Calu3 (cell line): ENCODE results near the gene GUCY2C. TPM values are rescaled to one million over a fixed set of nuclear protein-coding genes. Genes with fewer than 3 reads are reported as not detected.
A peak's percentile ranks its signal among the peaks of the same experiment; 100 is the strongest.

ENCODE experiments used
- BruUV-seq: library from RNA; stranded (reverse); fragments of 400-500 nt; replicated peaks from 2 replicates; lab custom pipeline; 2021; lab: Mats Ljungman, UMichigan
- CTCF ChIA-PET: fragments of 300-600 bp; sonication (Branson Sonifier 250); formaldehyde crosslinking; loops from one replicate; lab custom pipeline; 2022; ENCODE audit warnings: antibody characterized with exemption; lab: Charles Lee
- DNase-seq: peaks from one replicate; pipeline ENCODE4 v3.0.0; 2022
- H3K27ac Mint-ChIP-seq: one replicate; pipeline ENCODE4 v1.8.0; 2022; ENCODE audit warnings: mixed read lengths; ENCODE audit not compliant: unreplicated experiment
- H3K27me3 Mint-ChIP-seq: one replicate; pipeline ENCODE4 v1.8.0; 2022; ENCODE audit warnings: mixed read lengths; ENCODE audit not compliant: unreplicated experiment
- H3K36me3 Mint-ChIP-seq: one replicate; pipeline ENCODE4 v1.8.0; 2022; ENCODE audit warnings: mild to moderate bottlenecking, moderate library complexity, mixed read lengths; ENCODE audit not compliant: insufficient read depth, unreplicated experiment
- H3K4me1 Mint-ChIP-seq: one replicate; pipeline ENCODE4 v1.8.0; 2022; ENCODE audit warnings: mild to moderate bottlenecking, low read depth, mixed read lengths; ENCODE audit not compliant: unreplicated experiment
- H3K4me3 Mint-ChIP-seq: one replicate; pipeline ENCODE4 v1.8.0; 2022; ENCODE audit warnings: mild to moderate bottlenecking, low read depth, moderate library complexity, mixed read lengths; ENCODE audit not compliant: unreplicated experiment
- H3K9me3 Mint-ChIP-seq: one replicate; pipeline ENCODE4 v1.8.0; 2022; ENCODE audit warnings: low read depth, mixed read lengths; ENCODE audit not compliant: unreplicated experiment
- intact Hi-C: fragments of 100-400 bp; cut with micrococcal nuclease; formaldehyde crosslinking; loops from one replicate; pipeline ENCODE4 v1.10.0; 2022; ENCODE audit not compliant: unreplicated experiment
- total RNA-seq: library from RNA; stranded (reverse); gene quantifications from 2 replicates; pipeline ENCODE4 v1.2.3, GENCODE V29; 2022
- TF ChIP-seq, protein P1 (sequence below): fragments of 200-600 bp; IDR thresholded peaks from one replicate; pipeline ENCODE4 v1.8.0; 2022; ENCODE audit warnings: antibody characterized with exemption; ENCODE audit not compliant: unreplicated experiment

The GUCY2C gene
- total RNA-seq, 1 experiment from 2014 or later, result not detected

DNA sequence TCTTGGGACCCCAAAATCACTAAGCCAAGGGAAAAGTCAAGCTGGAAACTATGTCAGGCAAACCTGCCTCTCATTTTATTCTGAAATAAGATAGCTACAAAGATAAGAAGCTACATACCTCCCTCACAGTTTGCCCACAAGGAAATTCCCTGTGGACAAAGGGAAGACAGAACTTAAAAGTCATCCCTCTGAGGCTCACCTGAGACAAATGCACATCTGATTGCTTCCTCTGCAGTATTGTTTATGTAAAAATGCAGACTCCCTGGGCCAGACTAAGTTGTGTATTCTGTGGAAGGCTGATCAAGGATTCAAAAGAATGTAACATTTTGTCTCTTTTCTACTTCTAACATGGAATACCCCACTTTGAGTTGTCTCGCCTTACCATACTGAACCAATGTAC, 126.2 kb downstream of the GUCY2C start:
- intact Hi-C loops, result loop anchor here (5.0 kb wide), 1 partner anchor 47 kb away; no protein-coding TSS in a partner anchor

DNA sequence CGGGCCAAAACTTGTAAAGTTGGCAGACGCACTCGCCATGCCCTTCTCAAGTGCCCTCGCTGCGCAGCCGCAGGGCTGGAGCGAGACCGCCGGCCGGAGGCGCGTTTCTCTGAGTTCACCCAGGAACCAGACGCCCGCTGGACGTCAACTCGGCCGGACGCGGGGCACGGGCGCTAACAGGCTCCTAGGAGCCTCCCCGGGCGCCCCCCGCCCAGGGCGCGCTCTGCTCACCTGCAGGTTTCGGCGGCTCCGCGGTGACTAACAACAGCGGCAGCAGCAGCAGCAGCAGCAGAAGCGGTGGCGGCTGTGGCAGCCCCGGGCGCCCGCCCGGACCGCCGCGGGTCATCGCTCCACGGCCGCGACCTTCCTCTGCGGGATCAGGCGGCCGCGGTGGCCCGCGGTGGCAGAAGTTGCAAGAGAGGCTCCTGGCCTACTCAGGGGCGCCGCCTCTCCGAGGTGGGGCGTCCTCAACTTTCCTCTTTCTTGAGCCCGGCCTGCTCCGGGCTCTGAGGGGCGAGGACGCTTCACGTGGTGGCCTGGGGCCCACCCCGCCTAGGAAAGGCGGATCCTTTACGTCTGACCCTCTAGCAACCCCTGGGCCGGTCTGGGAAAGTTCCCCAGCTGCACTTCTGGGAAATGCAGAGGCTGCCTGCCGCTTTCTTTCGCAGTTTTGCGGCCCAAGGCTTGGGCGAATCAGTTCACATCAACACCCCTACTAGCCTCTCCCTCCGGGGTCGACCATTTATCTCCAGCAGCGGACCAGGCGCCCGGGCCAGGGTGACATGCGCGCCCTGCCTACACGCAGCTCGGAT, 128.8 kb downstream of the GUCY2C start, which contains the start of gene PLBD1:
TSS of gene PLBD1 (minus strand) at position 533 of the 812 bp plus-strand sequence. CDS start at position 346, 187 bp downstream.
- Mint-ChIP-seq H3K36me3 (peaks cover 30% of the 10 kb centered on the region), H3K4me3 (peak within 1 kb of the TSS; percentile 95), H3K27ac (peak within 1 kb of the TSS; percentile 97), H3K9me3 (no peaks in the 10 kb centered on the region), H3K4me1 (peaks cover 37% of the 10 kb centered on the region), H3K27me3 (no peaks in the 10 kb centered on the region)
- TF ChIP-seq, protein P1, sequence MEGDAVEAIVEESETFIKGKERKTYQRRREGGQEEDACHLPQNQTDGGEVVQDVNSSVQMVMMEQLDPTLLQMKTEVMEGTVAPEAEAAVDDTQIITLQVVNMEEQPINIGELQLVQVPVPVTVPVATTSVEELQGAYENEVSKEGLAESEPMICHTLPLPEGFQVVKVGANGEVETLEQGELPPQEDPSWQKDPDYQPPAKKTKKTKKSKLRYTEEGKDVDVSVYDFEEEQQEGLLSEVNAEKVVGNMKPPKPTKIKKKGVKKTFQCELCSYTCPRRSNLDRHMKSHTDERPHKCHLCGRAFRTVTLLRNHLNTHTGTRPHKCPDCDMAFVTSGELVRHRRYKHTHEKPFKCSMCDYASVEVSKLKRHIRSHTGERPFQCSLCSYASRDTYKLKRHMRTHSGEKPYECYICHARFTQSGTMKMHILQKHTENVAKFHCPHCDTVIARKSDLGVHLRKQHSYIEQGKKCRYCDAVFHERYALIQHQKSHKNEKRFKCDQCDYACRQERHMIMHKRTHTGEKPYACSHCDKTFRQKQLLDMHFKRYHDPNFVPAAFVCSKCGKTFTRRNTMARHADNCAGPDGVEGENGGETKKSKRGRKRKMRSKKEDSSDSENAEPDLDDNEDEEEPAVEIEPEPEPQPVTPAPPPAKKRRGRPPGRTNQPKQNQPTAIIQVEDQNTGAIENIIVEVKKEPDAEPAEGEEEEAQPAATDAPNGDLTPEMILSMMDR, result no peak
- DNase-seq, result peak; percentile 69
- intact Hi-C loops, result loop anchor here (5.0 to 10.0 kb wide), 2 partner anchors 183 to 330 kb away; no protein-coding TSS in a partner anchor
- CTCF ChIA-PET, result interaction anchor here (1.0 to 1.8 kb wide), 3 partner anchors 52 to 202 kb away, joined by 3 to 5 read pairs (median 4); no protein-coding TSS in a partner anchor
- BruUV-seq, result no TSS peak

More for the DNA sequence above, 126.2 kb downstream of the GUCY2C start:
- DNase-seq, result no peak
- H3K27me3 Mint-ChIP-seq, result no peaks in the 10 kb centered on the region
- no peak overlapping the region for H3K4me3 Mint-ChIP-seq
- CTCF ChIA-PET, result no interaction called here
- H3K4me1 Mint-ChIP-seq, result peaks cover 18% of the 10 kb centered on the region
- BruUV-seq, result no TSS peak
- no peak overlapping the region for H3K27ac Mint-ChIP-seq
- TF ChIP-seq, protein P1, result no peak
- peaks cover 28% of the 10 kb centered on the region for H3K36me3 Mint-ChIP-seq
- H3K9me3 Mint-ChIP-seq, result no peaks in the 10 kb centered on the region

DNA sequence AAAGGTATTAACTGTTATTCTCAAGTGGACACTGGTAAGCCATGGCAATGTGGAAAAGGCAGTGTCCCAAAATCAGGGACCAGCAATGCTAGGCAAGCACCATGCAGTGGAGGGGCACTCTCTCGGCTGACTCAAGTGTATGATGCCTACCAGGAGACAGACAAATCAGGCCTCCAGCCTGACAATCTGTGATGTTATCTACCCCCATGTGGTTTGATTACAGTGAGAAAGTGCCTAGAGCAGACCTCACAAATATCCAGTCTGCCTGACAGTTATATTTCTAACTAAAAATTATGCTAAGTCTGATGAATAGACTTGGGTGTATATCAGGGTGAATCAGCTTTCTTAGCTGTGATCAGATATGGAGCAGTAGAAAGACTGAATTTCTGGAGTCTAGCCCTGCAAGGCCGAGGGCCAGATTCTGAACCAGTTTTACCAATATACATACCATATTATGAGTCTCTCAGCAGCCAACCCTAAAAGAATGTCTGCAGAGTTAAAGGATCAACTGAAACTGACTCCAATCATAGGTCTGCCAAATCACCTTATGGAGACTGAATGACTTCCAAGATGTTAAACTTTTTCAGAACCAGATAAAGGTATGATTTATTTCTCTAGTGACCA, 132.0 kb downstream of the GUCY2C start:
- no TSS peak for BruUV-seq
- H3K36me3 Mint-ChIP-seq, result peaks cover 50% of the 10 kb centered on the region
- TF ChIP-seq, protein P1, result no peak
- no peaks in the 10 kb centered on the region for H3K27me3 Mint-ChIP-seq
- H3K9me3 Mint-ChIP-seq, result no peaks in the 10 kb centered on the region
- peak overlapping the region; percentile 42 for H3K27ac Mint-ChIP-seq
- intact Hi-C loops, result loop anchor here (10.0 kb wide), 1 partner anchor 180 kb away; no protein-coding TSS in a partner anchor
- H3K4me3 Mint-ChIP-seq, result no peak overlapping the region
- peaks cover 60% of the 10 kb centered on the region for H3K4me1 Mint-ChIP-seq
- no peak for DNase-seq
- CTCF ChIA-PET, result no interaction called here

DNA sequence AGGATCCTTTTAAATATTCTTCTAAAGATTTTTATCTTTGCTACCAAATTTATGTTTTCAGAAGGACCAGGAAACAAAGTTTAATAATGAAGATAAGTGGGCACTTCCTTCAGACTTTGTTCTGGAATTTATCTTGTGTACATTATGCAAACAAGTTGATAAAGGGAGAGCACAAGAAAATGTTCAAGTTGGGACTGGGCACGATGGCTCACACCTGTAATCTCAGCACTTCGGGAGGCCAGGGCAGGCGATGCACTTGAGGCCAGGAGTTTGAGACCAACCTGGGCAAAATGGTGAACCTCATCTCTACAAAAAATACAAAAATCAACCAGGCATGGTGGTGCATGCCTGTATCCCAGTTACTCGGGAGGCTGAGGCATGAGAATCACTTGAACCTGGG, 133.4 kb downstream of the GUCY2C start:
- TF ChIP-seq, protein P1, result no peak
- Mint-ChIP-seq H3K27ac (peak overlapping the region; percentile 75), H3K9me3 (no peaks in the 10 kb centered on the region), H3K27me3 (no peaks in the 10 kb centered on the region), H3K4me1 (peaks cover 64% of the 10 kb centered on the region), H3K36me3 (peaks cover 44% of the 10 kb centered on the region), H3K4me3 (no peak overlapping the region)
- DNase-seq, result no peak
- CTCF ChIA-PET, result interaction anchor here (0.7 to 1.2 kb wide), 2 partner anchors 9 to 57 kb away, joined by 6 to 9 read pairs; no protein-coding TSS in a partner anchor
- no TSS peak for BruUV-seq
- intact Hi-C loops, result loop anchor here (10.0 kb wide), 1 partner anchor 178 kb away; no protein-coding TSS in a partner anchor
